Measurements from ENCODE around the gene PDIA4. TPM values are rescaled to one million over a fixed set of nuclear protein-coding genes. Genes with fewer than 3 reads are reported as not detected.
"Not testable (repeated sequence)": the region's sequence is repeated elsewhere in the genome, so short reads cannot be mapped to it uniquely, and the experiment has no call there.

The PDIA4 gene
- total and polyA plus RNA-seq, 2 experiments from 2014 or later: 371 to 413 TPM

DNA sequence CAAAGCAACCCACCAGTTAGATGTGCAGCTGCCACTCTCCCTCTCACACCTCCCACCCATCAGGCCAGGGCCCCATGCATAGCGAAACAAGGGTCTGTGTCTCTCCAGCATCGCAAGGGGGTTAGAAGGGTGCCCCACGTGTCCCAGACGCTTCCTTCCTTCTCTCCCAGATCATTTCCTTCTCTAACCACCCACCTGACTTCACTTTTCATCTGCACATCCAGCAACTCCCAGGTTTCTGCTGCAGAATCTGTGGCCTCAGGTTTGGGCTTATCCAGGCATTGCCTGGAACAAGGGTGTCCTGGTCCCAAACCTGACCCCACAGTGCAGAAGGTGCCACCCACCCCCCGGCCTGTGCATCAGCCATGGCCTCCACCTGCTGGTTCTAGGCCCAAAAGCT lies 14.4 kb downstream of the PDIA4 start:
- Histone ChIP-seq H3K4me3 (no peak overlapping the region), H3K36me3 (replicated peaks; ENCODE audit: insufficient read depth, low read depth) (no peaks in the 10 kb centered on the region), H3K9me3 (ENCODE audit: low read depth) (no peaks in the 10 kb centered on the region), H3K4me1 (ENCODE audit: insufficient read depth) (no peaks in the 10 kb centered on the region), H4K20me1 (ENCODE audit: insufficient read depth, poor library complexity, severe bottlenecking) (no peaks in the 10 kb centered on the region), H3K27me3 (no peaks in the 10 kb centered on the region), H3K9me2 (replicated peaks; ENCODE audit: insufficient read depth) (no peaks in the 10 kb centered on the region), H3K79me2 (peaks cover 2% of the 10 kb centered on the region), H3K4me2 (no peak overlapping the region), H3K27ac (no peak overlapping the region), H2AFZ (no peak overlapping the region)
- no peak for DNase-seq (ENCODE audit: low spot score)
- 99% methylated on average over 5 of the region's 5 CpGs for WGBS (ENCODE audit: low lambda C conversion rate, missing lambda C conversion rate)
- TF ChIP-seq EZH2phosphoT487 (IDR thresholded peaks at IDR 0.05; ENCODE audit: low read depth, severe bottlenecking, unreplicated experiment) (no peak), EZH2 (IDR thresholded peaks at IDR 0.05; ENCODE audit: borderline replicate concordance) (no peak)
- TF ChIP-seq, protein P1, sequence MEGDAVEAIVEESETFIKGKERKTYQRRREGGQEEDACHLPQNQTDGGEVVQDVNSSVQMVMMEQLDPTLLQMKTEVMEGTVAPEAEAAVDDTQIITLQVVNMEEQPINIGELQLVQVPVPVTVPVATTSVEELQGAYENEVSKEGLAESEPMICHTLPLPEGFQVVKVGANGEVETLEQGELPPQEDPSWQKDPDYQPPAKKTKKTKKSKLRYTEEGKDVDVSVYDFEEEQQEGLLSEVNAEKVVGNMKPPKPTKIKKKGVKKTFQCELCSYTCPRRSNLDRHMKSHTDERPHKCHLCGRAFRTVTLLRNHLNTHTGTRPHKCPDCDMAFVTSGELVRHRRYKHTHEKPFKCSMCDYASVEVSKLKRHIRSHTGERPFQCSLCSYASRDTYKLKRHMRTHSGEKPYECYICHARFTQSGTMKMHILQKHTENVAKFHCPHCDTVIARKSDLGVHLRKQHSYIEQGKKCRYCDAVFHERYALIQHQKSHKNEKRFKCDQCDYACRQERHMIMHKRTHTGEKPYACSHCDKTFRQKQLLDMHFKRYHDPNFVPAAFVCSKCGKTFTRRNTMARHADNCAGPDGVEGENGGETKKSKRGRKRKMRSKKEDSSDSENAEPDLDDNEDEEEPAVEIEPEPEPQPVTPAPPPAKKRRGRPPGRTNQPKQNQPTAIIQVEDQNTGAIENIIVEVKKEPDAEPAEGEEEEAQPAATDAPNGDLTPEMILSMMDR (IDR thresholded peaks at IDR 0.05; ENCODE audit: poor library complexity): no peak

DNA sequence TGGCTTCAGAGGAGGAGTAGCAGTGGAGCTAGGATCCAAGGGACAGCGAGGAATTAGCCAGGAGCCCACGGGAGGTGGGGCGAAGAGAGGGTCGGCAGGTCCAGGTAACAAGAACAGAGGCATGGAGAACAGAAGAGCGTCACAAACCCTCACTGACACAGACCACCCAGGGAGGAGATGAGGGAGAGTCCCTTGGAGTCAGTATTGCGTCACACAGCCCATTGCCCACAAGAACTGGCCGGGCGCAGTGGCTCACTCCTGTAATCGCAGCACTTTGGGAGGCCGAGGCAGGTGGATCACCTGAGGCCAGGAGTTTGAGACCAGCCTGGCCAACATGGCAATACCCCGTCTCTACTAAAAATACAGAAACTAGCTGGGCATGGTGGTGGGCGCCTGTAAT lies 15.6 kb downstream of the PDIA4 start:
- H3K27me3 ChIP-seq; H4K20me1 ChIP-seq (ENCODE audit: insufficient read depth, poor library complexity, severe bottlenecking); H3K79me2 ChIP-seq; H3K9me2 ChIP-seq (replicated peaks; ENCODE audit: insufficient read depth); H3K4me1 ChIP-seq (ENCODE audit: insufficient read depth); H3K9me3 ChIP-seq (ENCODE audit: low read depth); DNase-seq (ENCODE audit: low spot score); H3K4me2 ChIP-seq; H3K4me3 ChIP-seq; H3K36me3 ChIP-seq (replicated peaks; ENCODE audit: insufficient read depth, low read depth); H3K27ac ChIP-seq; H2AFZ ChIP-seq: not testable (repeated sequence)
- 86% methylated on average over 12 of the region's 12 CpGs for WGBS (ENCODE audit: low lambda C conversion rate, missing lambda C conversion rate)

DNA sequence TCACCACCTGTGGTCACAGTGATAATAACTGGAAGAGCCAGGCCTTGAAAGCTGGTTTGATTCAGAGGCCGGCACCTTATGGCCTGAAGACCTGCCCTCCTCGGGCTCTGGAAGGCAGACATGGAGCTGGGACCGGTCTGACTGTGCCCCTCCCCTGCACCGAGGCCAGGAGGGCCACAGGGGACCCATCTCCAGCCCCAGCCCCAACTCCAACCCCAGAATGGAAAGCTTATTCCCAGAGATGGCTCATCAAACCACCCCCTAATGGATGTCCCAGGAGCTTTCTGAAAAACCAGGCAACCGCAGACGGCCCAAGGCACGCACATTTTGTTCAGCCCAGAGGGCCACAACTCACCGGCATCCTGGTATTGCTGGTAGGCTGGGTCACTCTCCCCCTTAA lies 16.8 kb downstream of the PDIA4 start:
- DNase-seq (ENCODE audit: low spot score): no peak
- 95% methylated on average over 8 of the region's 8 CpGs for WGBS (ENCODE audit: low lambda C conversion rate, missing lambda C conversion rate)
- Histone ChIP-seq H3K27me3 (no peaks in the 10 kb centered on the region), H4K20me1 (ENCODE audit: insufficient read depth, poor library complexity, severe bottlenecking) (no peaks in the 10 kb centered on the region), H3K4me2 (no peak overlapping the region), H3K79me2 (no peaks in the 10 kb centered on the region), H3K9me3 (ENCODE audit: low read depth) (no peaks in the 10 kb centered on the region), H3K4me3 (no peak overlapping the region), H2AFZ (no peak overlapping the region), H3K4me1 (ENCODE audit: insufficient read depth) (no peaks in the 10 kb centered on the region), H3K9me2 (replicated peaks; ENCODE audit: insufficient read depth) (no peaks in the 10 kb centered on the region), H3K27ac (no peak overlapping the region), H3K36me3 (replicated peaks; ENCODE audit: insufficient read depth, low read depth) (no peaks in the 10 kb centered on the region)
- TF ChIP-seq EZH2 (IDR thresholded peaks at IDR 0.05; ENCODE audit: borderline replicate concordance) (no peak), EZH2phosphoT487 (IDR thresholded peaks at IDR 0.05; ENCODE audit: low read depth, severe bottlenecking, unreplicated experiment) (no peak)
- TF ChIP-seq, protein P1 (IDR thresholded peaks at IDR 0.05; ENCODE audit: poor library complexity): no peak

DNA sequence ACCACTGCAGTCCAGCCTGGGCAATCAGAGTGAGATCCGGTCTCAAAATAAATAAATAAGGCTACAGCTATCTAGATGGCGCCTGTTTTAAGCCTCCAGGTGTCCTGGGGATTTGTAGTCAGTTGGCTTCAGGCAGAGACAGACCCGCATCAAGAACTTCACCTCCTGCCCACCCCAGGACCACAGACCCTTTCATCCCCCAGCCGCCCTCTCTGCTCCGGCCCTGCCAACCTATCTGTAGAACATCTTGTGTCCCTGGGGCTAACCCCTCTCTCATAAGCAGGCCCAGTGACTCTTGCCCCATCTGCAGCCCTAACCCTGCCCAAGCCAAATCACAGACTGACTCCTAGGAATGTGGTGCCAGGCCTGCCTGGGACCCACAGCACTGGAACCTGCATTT lies 17.9 kb downstream of the PDIA4 start:
- WGBS (ENCODE audit: low lambda C conversion rate, missing lambda C conversion rate): 96% methylated on average over 5 of the region's 5 CpGs
- Histone ChIP-seq H4K20me1 (ENCODE audit: insufficient read depth, poor library complexity, severe bottlenecking) (no peaks in the 10 kb centered on the region), H3K4me2 (no peak overlapping the region), H3K9me2 (replicated peaks; ENCODE audit: insufficient read depth) (no peaks in the 10 kb centered on the region), H3K9me3 (ENCODE audit: low read depth) (no peaks in the 10 kb centered on the region), H3K27ac (no peak overlapping the region), H3K4me1 (ENCODE audit: insufficient read depth) (no peaks in the 10 kb centered on the region), H3K79me2 (no peaks in the 10 kb centered on the region), H2AFZ (no peak overlapping the region), H3K4me3 (no peak overlapping the region), H3K27me3 (no peaks in the 10 kb centered on the region), H3K36me3 (replicated peaks; ENCODE audit: insufficient read depth, low read depth) (no peaks in the 10 kb centered on the region)
- TF ChIP-seq, protein P1 (IDR thresholded peaks at IDR 0.05; ENCODE audit: poor library complexity): no peak
- DNase-seq (ENCODE audit: low spot score): no peak
